Right renal cortex interstitium (tissue), 3 donors: Measurements from ENCODE around the gene PBX1. TPM values are rescaled to one million over a fixed set of nuclear protein-coding genes. Genes with fewer than 3 reads are reported as not detected.

Source experiments
- DNase-seq, 3 donors: peaks; one replicate each; pipeline ENCODE4 v3.0.0-alpha.2; 2013; ENCODE audit warnings: low read depth in 3 of 3, low spot score in 2 of 3
- polyA plus RNA-seq, 3 donors: library from polyadenylated mRNA; unstranded; fragments of 120-200 nt; gene quantifications; one replicate each; pipeline ENCODE4 v1.2.1, GENCODE V29; 2013; ENCODE audit not compliant: insufficient read length in 3 of 3

PBX1 gene
- polyA plus RNA-seq, 3 donors: 146 to 171 (median 170) TPM

GRCh38 chr1:164689672-164690511 is 130.9 kb downstream of the PBX1 start:
- no peak for DNase-seq

- DNase-seq: no peak
Observed at GRCh38 chr1:164692420-164692819, 133.4 kb downstream of the PBX1 start.

- no peak for DNase-seq
Observed at GRCh38 chr1:164693564-164694359, 134.8 kb downstream of the PBX1 start.

GRCh38 chr1:164694505-164694904 is 135.5 kb downstream of the PBX1 start:
- no peak for DNase-seq

- DNase-seq: no peak
Observed at GRCh38 chr1:164695956-164696665, 137.1 kb downstream of the PBX1 start.

GRCh38 chr1:164699815-164700491 is 141.0 kb downstream of the PBX1 start:
- no peak for DNase-seq

- DNase-seq: no peak
Observed at GRCh38 chr1:164700683-164701082, 141.7 kb downstream of the PBX1 start.

GRCh38 chr1:164701189-164701761 is 142.3 kb downstream of the PBX1 start:
- DNase-seq: no peak

GRCh38 chr1:164702216-164702615 is 143.2 kb downstream of the PBX1 start:
- no peak for DNase-seq

- DNase-seq: no peak
Observed at GRCh38 chr1:164702664-164703063, 143.7 kb downstream of the PBX1 start.

GRCh38 chr1:164703463-164703862 is 144.5 kb downstream of the PBX1 start:
- no peak for DNase-seq

- no peak for DNase-seq
Observed at GRCh38 chr1:164703960-164704411, 145.0 kb downstream of the PBX1 start.

- no peak for DNase-seq
Observed at GRCh38 chr1:164704954-164705353, 146.0 kb downstream of the PBX1 start.

GRCh38 chr1:164706606-164706987 is 147.6 kb downstream of the PBX1 start:
- DNase-seq: no peak

GRCh38 chr1:164707868-164708331 is 148.9 kb downstream of the PBX1 start:
- DNase-seq: no peak

- no peak for DNase-seq
Observed at GRCh38 chr1:164708596-164708995, 149.6 kb downstream of the PBX1 start.

- DNase-seq: no peak
Observed at GRCh38 chr1:164709126-164709525, 150.1 kb downstream of the PBX1 start.

- no peak for DNase-seq
Observed at GRCh38 chr1:164709541-164710278, 150.7 kb downstream of the PBX1 start.
